ENCODE measurements around the gene DOCK2. TPM values are rescaled to one million over a fixed set of nuclear protein-coding genes. Genes with fewer than 3 reads are reported as not detected.

Gene DOCK2
- polyA plus RNA-seq, 2 of the 4 experiments (the other 2 are of a cell fraction) = 2.1 to 4.6 TPM

DNA sequence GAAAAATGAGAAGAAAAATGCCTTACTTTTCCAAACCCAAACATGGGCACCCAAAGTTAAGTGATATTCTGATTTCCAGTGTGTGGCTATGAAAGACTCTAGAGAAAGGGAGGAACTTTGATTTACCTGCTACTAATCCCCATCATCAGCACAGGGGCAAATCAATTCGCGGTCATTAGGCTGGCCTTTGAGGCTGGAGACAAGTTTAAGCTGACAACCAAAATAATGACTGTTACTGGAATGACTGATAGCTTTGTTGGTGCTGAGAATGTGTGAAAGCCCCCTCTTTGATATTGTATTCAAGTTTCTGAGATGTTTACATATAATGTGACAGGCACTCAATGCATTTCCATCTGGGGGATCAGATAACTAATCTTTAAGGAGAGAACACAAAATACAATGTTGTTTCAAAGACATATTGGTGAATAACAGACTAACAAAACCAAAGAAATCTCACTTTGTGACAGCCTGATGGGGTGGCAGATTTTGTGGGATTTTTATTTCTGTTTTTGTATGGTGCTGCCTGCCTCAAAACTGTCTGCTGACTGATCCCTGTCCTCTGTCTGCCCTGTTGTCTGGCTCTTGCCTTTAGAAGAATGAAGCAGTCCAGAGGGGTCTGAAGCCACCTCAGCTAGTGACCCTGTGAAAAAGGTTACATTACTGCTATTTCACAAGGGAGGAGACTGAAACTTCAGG is 355.9 kb downstream of the DOCK2 start (continued):
- TF ChIP-seq USF2 (IDR thresholded peaks at IDR 0.05) (no peak), NPAS2 (CRISPR knock-in tag; IDR thresholded peaks at IDR 0.05; ENCODE audit: borderline replicate concordance) (no peak), SREBF2 (IDR thresholded peaks at IDR 0.05) (no peak), EHMT2 (IDR thresholded peaks at IDR 0.05; ENCODE audit: low read depth) (no peak), TP53 (CRISPR knock-in tag; IDR thresholded peaks at IDR 0.05) (no peak), RNF2 (IDR thresholded peaks at IDR 0.05; ENCODE audit: borderline replicate concordance, low read depth) (no peak), EP300 (IDR thresholded peaks at IDR 0.05) (no peak), CHD4 (IDR thresholded peaks at IDR 0.05; ENCODE audit: borderline replicate concordance) (no peak), CBX2 (IDR thresholded peaks at IDR 0.05; ENCODE audit: borderline replicate concordance, low read depth) (no peak)
- TF ChIP-seq, protein P1, sequence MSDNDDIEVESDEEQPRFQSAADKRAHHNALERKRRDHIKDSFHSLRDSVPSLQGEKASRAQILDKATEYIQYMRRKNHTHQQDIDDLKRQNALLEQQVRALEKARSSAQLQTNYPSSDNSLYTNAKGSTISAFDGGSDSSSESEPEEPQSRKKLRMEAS (IDR thresholded peaks at IDR 0.05) = no peak

DNA sequence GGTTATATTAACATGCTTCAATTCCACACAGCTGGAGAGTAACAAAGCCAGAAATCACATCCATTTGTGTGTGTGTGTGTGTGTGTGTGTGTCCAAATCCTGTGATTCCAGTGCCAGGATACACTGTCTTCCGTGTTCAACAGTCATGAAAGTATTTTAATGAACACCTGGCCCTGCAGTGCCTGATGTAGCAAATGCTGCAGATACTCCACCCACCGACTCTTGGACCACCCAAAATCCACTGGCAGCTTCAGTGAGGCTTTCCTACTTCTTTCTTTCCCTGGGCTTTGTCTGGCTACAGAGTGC is 356.4 kb downstream of the DOCK2 start:
- no peaks in the 10 kb centered on the region for H3K9me3 ChIP-seq
- peaks cover 14% of the 10 kb centered on the region for H3K4me1 ChIP-seq
- POLR2A ChIA-PET = no interaction called here
- no peak for DNase-seq (ENCODE audit: low read depth in 1 of 2, low spot score in 1 of 2)
- no peak for ATAC-seq
- 44% methylated on average over 2 of the region's 2 CpGs for WGBS (ENCODE audit: missing lambda C conversion rate)
- no peak overlapping the region for H3K27ac ChIP-seq
- CTCF ChIA-PET = interaction anchor here (0.6 to 7.3 kb wide), 5 partner anchors 9 to 297 kb away, joined by 3 to 47 read pairs (median 4); partner anchors contain the start of gene INSYN2B
- TF ChIP-seq EHF (CRISPR knock-in tag; IDR thresholded peaks at IDR 0.05) = no peak
- TF ChIP-seq, protein P1 (IDR thresholded peaks at IDR 0.05) = no peak
- TF ChIP-seq POLR2A (IDR thresholded peaks at IDR 0.05; ENCODE audit: low read length) = no peak
- TF ChIP-seq TFCP2L1 (CRISPR knock-in tag; IDR thresholded peaks at IDR 0.05) = no peak
- TF ChIP-seq HOXA7 (CRISPR knock-in tag; IDR thresholded peaks at IDR 0.05) = no peak
- no peak for TF ChIP-seq KDM5A (IDR thresholded peaks at IDR 0.05)
- TF ChIP-seq ZNF302 (CRISPR knock-in tag; IDR thresholded peaks at IDR 0.05) = no peak
- no peak for TF ChIP-seq FOSL2 (IDR thresholded peaks at IDR 0.05)
- TF ChIP-seq FOSL2 (CRISPR knock-in tag; IDR thresholded peaks at IDR 0.05) = no peak
- TF ChIP-seq JUNB (IDR thresholded peaks at IDR 0.05) = no peak
- TF ChIP-seq EP300 (IDR thresholded peaks at IDR 0.05) = no peak
- no peak for TF ChIP-seq RFX5 (IDR thresholded peaks at IDR 0.05)
- no peak for TF ChIP-seq RCOR1 (IDR thresholded peaks at IDR 0.05; ENCODE audit: low read depth, low read length)
- no peak for TF ChIP-seq PHF8 (IDR thresholded peaks at IDR 0.05; ENCODE audit: borderline replicate concordance, low read depth)
- no peak for TF ChIP-seq NFE2L2 (conservative IDR thresholded peaks at IDR 0.05; ENCODE audit: low read length)
- no peak for TF ChIP-seq HES2 (IDR thresholded peaks at IDR 0.05)
- TF ChIP-seq HEYL (CRISPR knock-in tag; IDR thresholded peaks at IDR 0.05) = no peak
- TF ChIP-seq CBX2 (IDR thresholded peaks at IDR 0.05; ENCODE audit: borderline replicate concordance, low read depth) = no peak
- H3K4me3 ChIP-seq = no peak overlapping the region
- no peak for FAIRE-seq
- no peak overlapping the region for H3K4me2 ChIP-seq

DNA sequence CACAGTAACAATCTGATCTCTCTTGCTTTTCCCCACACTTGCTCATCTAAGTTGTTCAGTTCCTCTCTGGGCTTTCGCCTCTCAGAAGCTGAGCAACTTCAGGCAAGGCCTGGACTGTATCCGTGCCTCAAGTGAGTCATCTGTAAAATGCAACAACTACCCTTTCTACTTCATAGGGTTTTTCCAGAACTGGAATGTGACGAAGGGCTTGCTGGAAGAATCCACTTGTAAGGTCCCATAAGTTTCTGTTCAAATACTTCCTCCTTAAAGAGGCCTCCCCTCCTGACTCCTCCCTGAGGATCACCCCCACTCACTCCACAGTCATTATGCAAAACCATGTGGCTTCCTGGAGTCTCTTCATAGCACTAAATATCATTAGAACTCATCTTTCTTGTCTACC is 360.7 kb downstream of the DOCK2 start:
- Histone ChIP-seq H3K9me3 (no peaks in the 10 kb centered on the region), H3K4me3 (no peak overlapping the region), H3K4me1 (no peaks in the 10 kb centered on the region), H3K27ac (no peak overlapping the region), H3K4me2 (no peak overlapping the region)
- ATAC-seq (no peak), FAIRE-seq (no peak), DNase-seq (ENCODE audit: low read depth in 1 of 2, low spot score in 1 of 2) (no peak)
- TF ChIP-seq EP300 (IDR thresholded peaks at IDR 0.05) (no peak), ZFP36 (IDR thresholded peaks at IDR 0.05; ENCODE audit: borderline replicate concordance, partially characterized antibody) (no peak), MAZ (IDR thresholded peaks at IDR 0.05; ENCODE audit: borderline replicate concordance, low read depth, low read length) (no peak)
- POLR2A ChIA-PET = no interaction called here
- 65% methylated on average over 3 of the region's 3 CpGs for WGBS (ENCODE audit: missing lambda C conversion rate)
- CTCF ChIA-PET = interaction anchor here (1.8 kb wide), 1 partner anchor 17 kb away, joined by 11 read pairs; the partner anchor contains the start of gene INSYN2B

Data from A549 (cell line).